GF-D8 (cell line): ENCODE data around the gene SLC25A26.

Experiments
- DNase-seq: peaks from one replicate; lab custom pipeline; 2025; lab: John Stamatoyannopoulos, UW

SLC25A26 gene

GRCh38 chr3:66326340-66326739 lies 105.5 kb downstream of the SLC25A26 start:
- DNase-seq = no peak

- DNase-seq = no peak
Measured at GRCh38 chr3:66335671-66336070, 114.9 kb downstream of the SLC25A26 start.

- DNase-seq = no peak
Measured at GRCh38 chr3:66336333-66336766, 115.5 kb downstream of the SLC25A26 start.

- no peak for DNase-seq
Measured at GRCh38 chr3:66338927-66339326, 118.1 kb downstream of the SLC25A26 start.

GRCh38 chr3:66342717-66343356 lies 122.0 kb downstream of the SLC25A26 start:
- no peak for DNase-seq

GRCh38 chr3:66344391-66344811 lies 123.6 kb downstream of the SLC25A26 start:
- no peak for DNase-seq

- DNase-seq = no peak
Measured at GRCh38 chr3:66344848-66345578, 124.2 kb downstream of the SLC25A26 start.

GRCh38 chr3:66348704-66349103 lies 127.9 kb downstream of the SLC25A26 start:
- no peak for DNase-seq

- no peak for DNase-seq
Measured at GRCh38 chr3:66350601-66351000, 129.8 kb downstream of the SLC25A26 start.

- DNase-seq = no peak
Measured at GRCh38 chr3:66353039-66353438, 132.2 kb downstream of the SLC25A26 start.

GRCh38 chr3:66353530-66353929 lies 132.7 kb downstream of the SLC25A26 start:
- DNase-seq = no peak

- DNase-seq = no peak
Measured at GRCh38 chr3:66354001-66354400, 133.2 kb downstream of the SLC25A26 start.

GRCh38 chr3:66355394-66355793 lies 134.6 kb downstream of the SLC25A26 start:
- DNase-seq = no peak

GRCh38 chr3:66355997-66356396 lies 135.2 kb downstream of the SLC25A26 start:
- DNase-seq = no peak

- DNase-seq = no peak
Measured at GRCh38 chr3:66361356-66361755, 140.6 kb downstream of the SLC25A26 start.

- no peak for DNase-seq
Measured at GRCh38 chr3:66362541-66362941, 141.7 kb downstream of the SLC25A26 start.

GRCh38 chr3:66363148-66363547 lies 142.3 kb downstream of the SLC25A26 start:
- DNase-seq = no peak

GRCh38 chr3:66365080-66365479 lies 144.3 kb downstream of the SLC25A26 start:
- no peak for DNase-seq

- no peak for DNase-seq
Measured at GRCh38 chr3:66366747-66367146, 145.9 kb downstream of the SLC25A26 start.

GRCh38 chr3:66367979-66368378 lies 147.2 kb downstream of the SLC25A26 start:
- DNase-seq = no peak

GRCh38 chr3:66370179-66370578 lies 149.4 kb downstream of the SLC25A26 start:
- no peak for DNase-seq

- no peak for DNase-seq
Measured at GRCh38 chr3:66371432-66371831, 150.6 kb downstream of the SLC25A26 start.

- DNase-seq = no peak
Measured at GRCh38 chr3:66372681-66373350, 152.0 kb downstream of the SLC25A26 start.
